GM12878 (cell line): ENCODE data around the gene BNC2.

Source experiments
- TF ChIP-seq, protein P1 (sequence below): IDR thresholded peaks from 2 replicates; pipeline ENCODE4 v1.6.1; 2012; ENCODE audit warnings: low read depth, low read length, improper control_type of control experiment
- TF ChIP-seq, protein P2 (sequence below), 3 experiments: IDR thresholded peaks in 2 of 3; conservative IDR thresholded peaks in 1 of 3; 2 replicates each; pipeline ENCODE4 v1.5.1; 2011; ENCODE audit warnings: low read depth in 3 of 3, low read length in 3 of 3, mild to moderate bottlenecking in 3 of 3, control low read depth in 2 of 3, moderate library complexity in 2 of 3, inconsistent platforms in 1 of 3, mixed read lengths in 1 of 3; ENCODE audit not compliant: control insufficient read depth in 2 of 3, insufficient read depth in 1 of 3; ENCODE audit errors: extremely low read depth in 1 of 3

DNA sequence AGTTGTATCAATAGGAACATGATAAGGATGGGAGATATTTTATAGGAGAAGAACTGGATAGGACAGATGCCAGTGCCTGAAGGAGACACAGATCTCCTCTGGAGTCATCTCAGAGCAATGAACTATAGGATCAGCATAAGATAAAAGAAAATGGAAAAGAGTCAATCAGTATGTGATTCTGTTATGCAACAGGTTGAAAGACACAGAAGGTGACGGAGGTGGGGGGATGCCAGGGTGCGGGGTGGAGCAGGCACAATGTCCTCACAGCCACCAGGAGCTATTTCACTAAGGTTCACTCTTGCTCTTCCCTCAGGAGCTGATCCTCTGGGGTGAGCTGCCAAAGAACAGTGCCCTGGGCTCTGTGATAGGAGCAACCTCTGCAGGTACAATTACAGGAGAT, 179.8 kb downstream of the BNC2 start:
- TF ChIP-seq, protein P1, sequence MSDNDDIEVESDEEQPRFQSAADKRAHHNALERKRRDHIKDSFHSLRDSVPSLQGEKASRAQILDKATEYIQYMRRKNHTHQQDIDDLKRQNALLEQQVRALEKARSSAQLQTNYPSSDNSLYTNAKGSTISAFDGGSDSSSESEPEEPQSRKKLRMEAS = no peak
- TF ChIP-seq, protein P2, sequence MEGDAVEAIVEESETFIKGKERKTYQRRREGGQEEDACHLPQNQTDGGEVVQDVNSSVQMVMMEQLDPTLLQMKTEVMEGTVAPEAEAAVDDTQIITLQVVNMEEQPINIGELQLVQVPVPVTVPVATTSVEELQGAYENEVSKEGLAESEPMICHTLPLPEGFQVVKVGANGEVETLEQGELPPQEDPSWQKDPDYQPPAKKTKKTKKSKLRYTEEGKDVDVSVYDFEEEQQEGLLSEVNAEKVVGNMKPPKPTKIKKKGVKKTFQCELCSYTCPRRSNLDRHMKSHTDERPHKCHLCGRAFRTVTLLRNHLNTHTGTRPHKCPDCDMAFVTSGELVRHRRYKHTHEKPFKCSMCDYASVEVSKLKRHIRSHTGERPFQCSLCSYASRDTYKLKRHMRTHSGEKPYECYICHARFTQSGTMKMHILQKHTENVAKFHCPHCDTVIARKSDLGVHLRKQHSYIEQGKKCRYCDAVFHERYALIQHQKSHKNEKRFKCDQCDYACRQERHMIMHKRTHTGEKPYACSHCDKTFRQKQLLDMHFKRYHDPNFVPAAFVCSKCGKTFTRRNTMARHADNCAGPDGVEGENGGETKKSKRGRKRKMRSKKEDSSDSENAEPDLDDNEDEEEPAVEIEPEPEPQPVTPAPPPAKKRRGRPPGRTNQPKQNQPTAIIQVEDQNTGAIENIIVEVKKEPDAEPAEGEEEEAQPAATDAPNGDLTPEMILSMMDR (IDR thresholded peaks at IDR 0.05 in 2 of 3, conservative IDR thresholded peaks at IDR 0.05 in 1 of 3; ENCODE audit: control insufficient read depth in 2 of 3, extremely low read depth in 1 of 3, insufficient read depth in 1 of 3, low read depth in 3 of 3, low read length in 3 of 3) = no peak
